Measurements from ENCODE around the gene NEK11. TPM values are rescaled to one million over a fixed set of nuclear protein-coding genes. Genes with fewer than 3 reads are reported as not detected.

The NEK11 gene
- total RNA-seq, 1 experiment from 2014 or later = 9.5 TPM

DNA sequence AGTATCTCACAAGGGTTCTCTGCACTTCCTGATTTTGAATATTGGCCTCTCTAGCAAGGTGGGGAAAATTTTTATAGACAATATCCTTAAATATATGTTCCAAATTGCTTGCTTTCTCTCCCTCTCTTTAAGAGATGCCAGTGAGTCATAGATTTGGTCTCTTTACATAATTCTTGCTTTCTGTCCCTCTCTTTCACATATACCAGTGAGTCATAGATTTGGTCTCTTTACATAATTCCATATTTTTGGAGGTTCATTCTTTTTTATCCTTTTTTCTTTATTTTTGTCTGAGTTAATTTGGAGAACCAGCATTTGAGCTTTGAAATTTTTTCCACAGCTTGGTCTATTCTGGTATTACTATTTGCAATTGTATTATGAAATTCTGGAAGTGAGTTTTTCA, 277.2 kb downstream of the NEK11 start:
- no peak overlapping the region for H3K4me3 ChIP-seq (ENCODE audit: low read depth in 2 of 2, low read length in 2 of 2)
- TF ChIP-seq TCF7L2 (IDR thresholded peaks at IDR 0.05; ENCODE audit: low read depth, low read length) (no peak), SIN3A (IDR thresholded peaks at IDR 0.05; ENCODE audit: borderline replicate concordance, insufficient read depth, low read depth, low read length) (no peak), POLR2AphosphoS5 (IDR thresholded peaks at IDR 0.05; ENCODE audit: low read depth, low read length) (no peak)
- TF ChIP-seq, protein P1, sequence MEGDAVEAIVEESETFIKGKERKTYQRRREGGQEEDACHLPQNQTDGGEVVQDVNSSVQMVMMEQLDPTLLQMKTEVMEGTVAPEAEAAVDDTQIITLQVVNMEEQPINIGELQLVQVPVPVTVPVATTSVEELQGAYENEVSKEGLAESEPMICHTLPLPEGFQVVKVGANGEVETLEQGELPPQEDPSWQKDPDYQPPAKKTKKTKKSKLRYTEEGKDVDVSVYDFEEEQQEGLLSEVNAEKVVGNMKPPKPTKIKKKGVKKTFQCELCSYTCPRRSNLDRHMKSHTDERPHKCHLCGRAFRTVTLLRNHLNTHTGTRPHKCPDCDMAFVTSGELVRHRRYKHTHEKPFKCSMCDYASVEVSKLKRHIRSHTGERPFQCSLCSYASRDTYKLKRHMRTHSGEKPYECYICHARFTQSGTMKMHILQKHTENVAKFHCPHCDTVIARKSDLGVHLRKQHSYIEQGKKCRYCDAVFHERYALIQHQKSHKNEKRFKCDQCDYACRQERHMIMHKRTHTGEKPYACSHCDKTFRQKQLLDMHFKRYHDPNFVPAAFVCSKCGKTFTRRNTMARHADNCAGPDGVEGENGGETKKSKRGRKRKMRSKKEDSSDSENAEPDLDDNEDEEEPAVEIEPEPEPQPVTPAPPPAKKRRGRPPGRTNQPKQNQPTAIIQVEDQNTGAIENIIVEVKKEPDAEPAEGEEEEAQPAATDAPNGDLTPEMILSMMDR (IDR thresholded peaks at IDR 0.05) = no peak
- TF ChIP-seq, protein P2, sequence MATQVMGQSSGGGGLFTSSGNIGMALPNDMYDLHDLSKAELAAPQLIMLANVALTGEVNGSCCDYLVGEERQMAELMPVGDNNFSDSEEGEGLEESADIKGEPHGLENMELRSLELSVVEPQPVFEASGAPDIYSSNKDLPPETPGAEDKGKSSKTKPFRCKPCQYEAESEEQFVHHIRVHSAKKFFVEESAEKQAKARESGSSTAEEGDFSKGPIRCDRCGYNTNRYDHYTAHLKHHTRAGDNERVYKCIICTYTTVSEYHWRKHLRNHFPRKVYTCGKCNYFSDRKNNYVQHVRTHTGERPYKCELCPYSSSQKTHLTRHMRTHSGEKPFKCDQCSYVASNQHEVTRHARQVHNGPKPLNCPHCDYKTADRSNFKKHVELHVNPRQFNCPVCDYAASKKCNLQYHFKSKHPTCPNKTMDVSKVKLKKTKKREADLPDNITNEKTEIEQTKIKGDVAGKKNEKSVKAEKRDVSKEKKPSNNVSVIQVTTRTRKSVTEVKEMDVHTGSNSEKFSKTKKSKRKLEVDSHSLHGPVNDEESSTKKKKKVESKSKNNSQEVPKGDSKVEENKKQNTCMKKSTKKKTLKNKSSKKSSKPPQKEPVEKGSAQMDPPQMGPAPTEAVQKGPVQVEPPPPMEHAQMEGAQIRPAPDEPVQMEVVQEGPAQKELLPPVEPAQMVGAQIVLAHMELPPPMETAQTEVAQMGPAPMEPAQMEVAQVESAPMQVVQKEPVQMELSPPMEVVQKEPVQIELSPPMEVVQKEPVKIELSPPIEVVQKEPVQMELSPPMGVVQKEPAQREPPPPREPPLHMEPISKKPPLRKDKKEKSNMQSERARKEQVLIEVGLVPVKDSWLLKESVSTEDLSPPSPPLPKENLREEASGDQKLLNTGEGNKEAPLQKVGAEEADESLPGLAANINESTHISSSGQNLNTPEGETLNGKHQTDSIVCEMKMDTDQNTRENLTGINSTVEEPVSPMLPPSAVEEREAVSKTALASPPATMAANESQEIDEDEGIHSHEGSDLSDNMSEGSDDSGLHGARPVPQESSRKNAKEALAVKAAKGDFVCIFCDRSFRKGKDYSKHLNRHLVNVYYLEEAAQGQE (IDR thresholded peaks at IDR 0.05; ENCODE audit: insufficient read depth in 1 of 2, low read depth in 2 of 2, low read length in 1 of 2) = no peak
- no peaks in the 10 kb centered on the region for H3K36me3 ChIP-seq (ENCODE audit: control insufficient read depth, insufficient read depth, low read length)
- CTCF ChIA-PET = no interaction called here
- no peak for DNase-seq (ENCODE audit: low read depth, low spot score)
- no peak for ATAC-seq
- no peaks in the 10 kb centered on the region for H3K9me3 ChIP-seq (ENCODE audit: control insufficient read depth, insufficient read depth, low read depth, low read length)
- POLR2A ChIA-PET = no interaction called here
- H3K27me3 ChIP-seq (ENCODE audit: control insufficient read depth, insufficient read depth, low read length) = no peaks in the 10 kb centered on the region
- H3K27ac ChIP-seq (ENCODE audit: low read length) = no peak overlapping the region
- no peaks in the 10 kb centered on the region for H3K4me1 ChIP-seq (ENCODE audit: control insufficient read depth, insufficient read depth, low read length)
- no TSS peak for BruUV-seq (replicated peaks)
- intact Hi-C loops (cut with micrococcal nuclease; ENCODE audit: unreplicated experiment) = no loop called here
- in situ Hi-C loops (cut with HindIII; ENCODE audit: low pct_unique_long_range_greater_than_20kb, low sequenced_read_pairs) = no loop called here

DNA sequence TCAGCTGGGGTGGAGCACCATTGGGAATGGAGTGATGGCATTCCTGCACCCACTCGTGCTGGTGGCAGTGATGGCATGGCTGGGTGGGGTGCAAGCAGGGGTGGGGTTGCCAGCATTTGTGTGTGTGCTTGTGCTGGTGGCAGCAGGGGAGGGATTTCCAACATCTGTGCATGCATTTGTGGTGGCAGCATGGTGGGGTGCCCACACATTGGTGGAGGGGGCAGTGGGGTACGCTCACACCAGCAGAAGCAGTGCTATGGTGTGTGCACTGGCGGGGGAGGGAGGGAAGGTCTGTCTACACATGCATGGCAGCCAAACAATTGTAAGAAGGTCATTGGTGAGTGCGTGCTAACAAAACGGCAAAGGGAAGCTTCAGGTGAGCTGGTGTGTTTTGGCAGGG, 278.2 kb downstream of the NEK11 start:
- POLR2A ChIA-PET = interaction anchor here (0.7 kb wide), 1 partner anchor 90 kb away, joined by 3 read pairs; no protein-coding TSS in a partner anchor
- CTCF ChIA-PET = no interaction called here

More for the DNA sequence above, 278.2 kb downstream of the NEK11 start:
- intact Hi-C loops (cut with micrococcal nuclease; ENCODE audit: unreplicated experiment) = no loop called here
- no peaks in the 10 kb centered on the region for H3K9me3 ChIP-seq (ENCODE audit: control insufficient read depth, insufficient read depth, low read depth, low read length)
- TF ChIP-seq, protein P2 (IDR thresholded peaks at IDR 0.05; ENCODE audit: insufficient read depth in 1 of 2, low read depth in 2 of 2, low read length in 1 of 2) = no peak
- TF ChIP-seq SIN3A (IDR thresholded peaks at IDR 0.05; ENCODE audit: borderline replicate concordance, insufficient read depth, low read depth, low read length) (no peak), TCF7L2 (IDR thresholded peaks at IDR 0.05; ENCODE audit: low read depth, low read length) (no peak), POLR2AphosphoS5 (IDR thresholded peaks at IDR 0.05; ENCODE audit: low read depth, low read length) (no peak)
- TF ChIP-seq, protein P1 (IDR thresholded peaks at IDR 0.05) = no peak
- DNase-seq (ENCODE audit: low read depth, low spot score) (no peak), ATAC-seq (no peak)
- no peak overlapping the region for H3K4me3 ChIP-seq (ENCODE audit: low read depth in 2 of 2, low read length in 2 of 2)
- H3K27me3 ChIP-seq (ENCODE audit: control insufficient read depth, insufficient read depth, low read length) = no peaks in the 10 kb centered on the region
- H3K27ac ChIP-seq (ENCODE audit: low read length) = no peak overlapping the region
- no TSS peak for BruUV-seq (replicated peaks)
- in situ Hi-C loops (cut with HindIII; ENCODE audit: low pct_unique_long_range_greater_than_20kb, low sequenced_read_pairs) = no loop called here
- no peaks in the 10 kb centered on the region for H3K36me3 ChIP-seq (ENCODE audit: control insufficient read depth, insufficient read depth, low read length)
- no peaks in the 10 kb centered on the region for H3K4me1 ChIP-seq (ENCODE audit: control insufficient read depth, insufficient read depth, low read length)

Measured in Panc1 (cell line).